ENCODE data around the gene KIRREL1.
"Not testable (repeated sequence)": the region's sequence is repeated elsewhere in the genome, so short reads cannot be mapped to it uniquely, and the experiment has no call there.

The KIRREL1 gene

GRCh38 chr1:158126425-158126824 is 133.0 kb downstream of the KIRREL1 start:
- H3K9me3 ChIP-seq (ENCODE audit: severe bottlenecking), result no peaks in the 10 kb centered on the region
- H3K4me3 ChIP-seq (ENCODE audit: low read depth, low read length), result no peak overlapping the region
- H3K27me3 ChIP-seq (ENCODE audit: insufficient read depth, low read depth, severe bottlenecking), result peaks cover 86% of the 10 kb centered on the region
- H3K36me3 ChIP-seq, result no peaks in the 10 kb centered on the region
- no peak for DNase-seq
- H3K27ac ChIP-seq, result no peak overlapping the region
- TF ChIP-seq, protein P1, sequence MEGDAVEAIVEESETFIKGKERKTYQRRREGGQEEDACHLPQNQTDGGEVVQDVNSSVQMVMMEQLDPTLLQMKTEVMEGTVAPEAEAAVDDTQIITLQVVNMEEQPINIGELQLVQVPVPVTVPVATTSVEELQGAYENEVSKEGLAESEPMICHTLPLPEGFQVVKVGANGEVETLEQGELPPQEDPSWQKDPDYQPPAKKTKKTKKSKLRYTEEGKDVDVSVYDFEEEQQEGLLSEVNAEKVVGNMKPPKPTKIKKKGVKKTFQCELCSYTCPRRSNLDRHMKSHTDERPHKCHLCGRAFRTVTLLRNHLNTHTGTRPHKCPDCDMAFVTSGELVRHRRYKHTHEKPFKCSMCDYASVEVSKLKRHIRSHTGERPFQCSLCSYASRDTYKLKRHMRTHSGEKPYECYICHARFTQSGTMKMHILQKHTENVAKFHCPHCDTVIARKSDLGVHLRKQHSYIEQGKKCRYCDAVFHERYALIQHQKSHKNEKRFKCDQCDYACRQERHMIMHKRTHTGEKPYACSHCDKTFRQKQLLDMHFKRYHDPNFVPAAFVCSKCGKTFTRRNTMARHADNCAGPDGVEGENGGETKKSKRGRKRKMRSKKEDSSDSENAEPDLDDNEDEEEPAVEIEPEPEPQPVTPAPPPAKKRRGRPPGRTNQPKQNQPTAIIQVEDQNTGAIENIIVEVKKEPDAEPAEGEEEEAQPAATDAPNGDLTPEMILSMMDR (IDR thresholded peaks at IDR 0.05; ENCODE audit: low read depth, low read length), result no peak

- H3K4me3 ChIP-seq (ENCODE audit: low read depth, low read length); H3K9me3 ChIP-seq (ENCODE audit: severe bottlenecking); H3K36me3 ChIP-seq; DNase-seq; H3K27ac ChIP-seq: not testable (repeated sequence)
- peaks cover 87% of the 10 kb centered on the region for H3K27me3 ChIP-seq (ENCODE audit: insufficient read depth, low read depth, severe bottlenecking)
Observed at GRCh38 chr1:158128531-158128930, 135.1 kb downstream of the KIRREL1 start.

- H3K36me3 ChIP-seq, result no peaks in the 10 kb centered on the region
- no peaks in the 10 kb centered on the region for H3K9me3 ChIP-seq (ENCODE audit: severe bottlenecking)
- H3K27ac ChIP-seq, result no peak overlapping the region
- peaks cover 80% of the 10 kb centered on the region for H3K27me3 ChIP-seq (ENCODE audit: insufficient read depth, low read depth, severe bottlenecking)
- TF ChIP-seq, protein P1 (IDR thresholded peaks at IDR 0.05; ENCODE audit: low read depth, low read length), result no peak
- DNase-seq, result no peak
- no peak overlapping the region for H3K4me3 ChIP-seq (ENCODE audit: low read depth, low read length)
Observed at GRCh38 chr1:158131217-158131616, 137.8 kb downstream of the KIRREL1 start.

DNA sequence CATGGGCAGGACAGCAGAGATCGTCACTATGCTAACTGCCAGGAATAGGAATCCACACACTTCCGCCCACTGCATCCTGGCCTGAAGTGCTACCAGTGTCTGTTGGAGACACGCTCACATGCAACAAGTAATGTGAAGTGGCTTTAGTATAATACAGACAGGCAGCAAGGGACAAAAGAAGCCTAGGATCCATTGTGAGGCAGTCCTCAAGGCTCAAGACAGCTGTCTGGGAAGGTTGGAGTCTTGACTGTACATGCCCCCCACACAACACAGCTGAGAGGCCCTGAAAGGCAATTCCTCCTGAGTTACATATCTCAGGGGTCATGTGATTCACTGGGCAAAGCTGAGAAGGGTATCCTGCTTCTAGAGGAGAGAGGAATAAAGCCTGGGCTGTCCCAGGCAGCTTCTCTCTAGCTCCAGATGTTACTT is 147.3 kb downstream of the KIRREL1 start:
- DNase-seq, result no peak
- no peaks in the 10 kb centered on the region for H3K36me3 ChIP-seq
- TF ChIP-seq, protein P1 (IDR thresholded peaks at IDR 0.05; ENCODE audit: low read depth, low read length), result no peak
- H3K4me3 ChIP-seq (ENCODE audit: low read depth, low read length), result no peak overlapping the region
- H3K27ac ChIP-seq, result no peak overlapping the region
- peaks cover 89% of the 10 kb centered on the region for H3K27me3 ChIP-seq (ENCODE audit: insufficient read depth, low read depth, severe bottlenecking)
- peaks cover 10% of the 10 kb centered on the region for H3K9me3 ChIP-seq (ENCODE audit: severe bottlenecking)

DNA sequence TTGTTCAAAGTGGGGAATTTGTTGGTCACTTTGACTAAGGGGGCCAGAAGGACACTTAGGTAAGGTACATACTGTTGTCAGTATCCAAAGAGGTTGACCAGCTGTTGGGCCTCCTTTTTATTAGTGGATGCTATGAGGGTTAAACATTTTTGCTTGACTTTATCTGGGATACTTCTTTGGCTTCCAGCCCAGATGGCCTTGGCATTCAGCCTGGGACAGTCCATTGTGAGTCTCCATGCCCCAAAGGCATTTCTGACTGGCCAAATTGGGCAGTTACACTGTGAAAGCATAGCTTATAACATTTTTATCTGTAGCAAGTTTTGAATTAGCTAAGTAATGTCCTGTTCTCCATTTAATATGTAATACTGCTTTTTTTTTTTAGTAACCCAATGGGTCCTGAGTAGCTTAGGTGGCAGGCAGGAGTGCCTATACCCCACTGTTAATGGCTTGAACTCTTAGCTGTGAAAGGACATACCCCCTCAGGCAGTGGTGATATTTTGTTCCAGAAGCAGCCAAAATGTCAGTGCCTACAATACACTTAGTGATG is 151.8 kb downstream of the KIRREL1 start:
- Histone ChIP-seq H3K27me3 (ENCODE audit: insufficient read depth, low read depth, severe bottlenecking) (peaks cover 100% of the 10 kb centered on the region), H3K36me3 (no peaks in the 10 kb centered on the region), H3K4me3 (ENCODE audit: low read depth, low read length) (no peak overlapping the region), H3K27ac (no peak overlapping the region), H3K9me3 (ENCODE audit: severe bottlenecking) (peaks cover 23% of the 10 kb centered on the region)
- TF ChIP-seq, protein P1 (IDR thresholded peaks at IDR 0.05; ENCODE audit: low read depth, low read length), result no peak
- no peak for DNase-seq

DNA sequence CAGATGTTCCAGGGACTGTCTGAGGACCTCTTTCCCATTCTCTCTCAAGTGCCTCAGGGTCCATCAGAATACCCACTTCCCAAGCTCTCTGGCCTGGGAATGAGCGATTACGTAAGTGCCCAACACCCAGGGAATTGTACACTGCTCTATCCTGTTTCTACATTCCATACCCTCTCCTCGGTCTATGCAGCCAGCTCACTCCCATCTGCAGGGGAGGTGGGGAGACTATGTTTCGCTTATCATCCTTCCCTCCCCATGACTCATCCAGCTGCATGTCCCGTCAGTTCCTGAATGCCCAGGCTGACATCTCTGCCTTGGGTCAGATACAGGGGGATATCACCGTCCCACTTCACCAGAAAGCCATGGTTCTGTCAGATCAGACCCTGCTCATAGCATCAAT is 152.7 kb downstream of the KIRREL1 start:
- no peak overlapping the region for H3K27ac ChIP-seq
- H3K9me3 ChIP-seq (ENCODE audit: severe bottlenecking), result peaks cover 25% of the 10 kb centered on the region
- TF ChIP-seq, protein P1 (IDR thresholded peaks at IDR 0.05; ENCODE audit: low read depth, low read length), result no peak
- no peaks in the 10 kb centered on the region for H3K36me3 ChIP-seq
- peaks cover 100% of the 10 kb centered on the region for H3K27me3 ChIP-seq (ENCODE audit: insufficient read depth, low read depth, severe bottlenecking)
- DNase-seq, result no peak
- H3K4me3 ChIP-seq (ENCODE audit: low read depth, low read length), result no peak overlapping the region

Data from WERI-Rb-1 (cell line).